CD1c-positive myeloid dendritic cell (primary cell): ENCODE measurements around the gene PRR7.
A peak's percentile ranks its signal among the peaks of the same experiment; 100 is the strongest.

Experiments
- DNase-seq: peaks from one replicate; pipeline ENCODE4 v3.0.0-alpha.2; 2016; ENCODE audit errors: extremely low spot score

PRR7 gene

GRCh38 chr5:177452688-177453638 is 6.3 kb downstream of the PRR7 start:
- no peak for DNase-seq

- peak; percentile 54 for DNase-seq
Observed at GRCh38 chr5:177453852-177454396, 7.3 kb downstream of the PRR7 start.

- peak; percentile 97 for DNase-seq
Observed at GRCh38 chr5:177454397-177455035, 7.9 kb downstream of the PRR7 start.

- peak; percentile 75 for DNase-seq
Observed at GRCh38 chr5:177455036-177455660, 8.5 kb downstream of the PRR7 start.

GRCh38 chr5:177455661-177456590 is 9.3 kb downstream of the PRR7 start:
- peak; percentile 95 for DNase-seq

GRCh38 chr5:177456591-177456964 is 10.0 kb downstream of the PRR7 start:
- DNase-seq: no peak

GRCh38 chr5:177456976-177457851 is 10.6 kb downstream of the PRR7 start:
- peak; percentile 96 for DNase-seq

- no peak for DNase-seq
Observed at GRCh38 chr5:177457852-177458681, 11.5 kb downstream of the PRR7 start.

- no peak for DNase-seq
Observed at GRCh38 chr5:177458912-177459350, 12.3 kb downstream of the PRR7 start.

GRCh38 chr5:177459357-177459756 is 12.7 kb downstream of the PRR7 start:
- no peak for DNase-seq

GRCh38 chr5:177459819-177460628 is 13.4 kb downstream of the PRR7 start:
- DNase-seq: no peak

GRCh38 chr5:177462021-177462670 is 15.5 kb downstream of the PRR7 start:
- peak; percentile 79 for DNase-seq

GRCh38 chr5:177465044-177465443 is 18.4 kb downstream of the PRR7 start:
- no peak for DNase-seq

GRCh38 chr5:177466861-177467260 is 20.2 kb downstream of the PRR7 start:
- DNase-seq: no peak

GRCh38 chr5:177467436-177467835 is 20.8 kb downstream of the PRR7 start:
- DNase-seq: no peak

- DNase-seq: no peak
Observed at GRCh38 chr5:177468329-177468684, 21.7 kb downstream of the PRR7 start.

GRCh38 chr5:177468685-177469628 is 22.3 kb downstream of the PRR7 start:
- DNase-seq: no peak
